H4 (cell line): ENCODE measurements around the gene PTPRE. TPM values are rescaled to one million over a fixed set of nuclear protein-coding genes. Genes with fewer than 3 reads are reported as not detected.

Experiments
- DNase-seq: peaks from one replicate; pipeline ENCODE4 v3.0.0-alpha.2; 2015; ENCODE audit warnings: low spot score
- total RNA-seq: library from RNA; depleted of rRNA; stranded (reverse); fragments of >200 nt; shearing (Covaris generic); gene quantifications from 2 replicates; pipeline ENCODE4 v1.2.3, GENCODE V29; 2014

The PTPRE gene
- total RNA-seq, 1 experiment from 2014 or later: 3.5 TPM

DNA sequence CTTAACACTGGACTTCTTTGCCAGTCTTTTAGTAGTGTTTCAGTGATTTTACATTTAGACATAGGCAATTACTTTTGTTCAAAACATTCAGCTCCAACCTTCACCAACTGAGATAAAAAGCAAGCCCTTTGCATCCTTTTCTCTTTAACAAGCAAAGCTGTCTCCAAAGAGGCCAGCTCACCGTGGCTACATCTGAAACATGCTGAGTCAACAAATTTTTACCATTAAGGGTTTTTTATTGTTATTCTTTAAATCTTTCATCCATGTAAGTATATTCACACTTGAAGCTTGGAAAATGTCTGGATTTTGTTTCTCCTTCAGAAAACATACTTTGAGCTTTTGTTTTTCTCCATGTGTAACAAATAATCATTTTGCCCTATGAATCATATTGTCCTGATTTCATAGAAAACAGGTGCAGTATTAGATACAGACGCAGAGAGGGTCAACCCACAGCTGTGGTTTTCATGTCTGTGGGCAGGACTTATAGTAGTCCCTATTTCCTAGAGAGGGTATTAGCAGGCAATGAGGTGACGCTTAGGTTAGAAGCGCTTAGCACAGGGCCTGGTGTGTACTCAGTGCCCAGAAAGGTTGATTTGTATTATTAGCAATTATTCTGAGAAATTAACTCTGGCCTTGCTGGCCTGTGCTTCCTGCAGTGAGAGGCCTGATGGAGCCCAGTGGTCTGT is 119.9 kb downstream of the PTPRE start:
- DNase-seq: no peak

DNA sequence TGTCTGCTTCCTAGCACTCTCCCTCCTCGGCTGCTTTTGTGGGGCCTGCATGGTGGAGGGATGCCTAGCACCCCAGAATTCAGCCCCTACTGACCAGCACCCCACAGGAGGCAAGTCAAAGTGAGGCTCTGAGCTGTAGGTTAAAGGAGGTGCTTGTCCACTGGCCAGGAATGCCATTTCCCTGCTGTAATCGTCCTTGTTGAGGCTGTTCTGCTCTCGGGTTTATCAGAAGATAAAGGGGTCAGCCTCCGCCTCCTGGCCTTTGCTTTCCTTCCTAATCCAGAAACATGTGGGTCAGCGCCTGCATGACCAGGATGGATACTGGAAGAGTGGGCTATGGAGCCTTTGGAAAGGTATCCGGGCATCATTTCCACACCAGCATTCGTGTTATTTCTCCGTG is 120.4 kb downstream of the PTPRE start:
- no peak for DNase-seq

DNA sequence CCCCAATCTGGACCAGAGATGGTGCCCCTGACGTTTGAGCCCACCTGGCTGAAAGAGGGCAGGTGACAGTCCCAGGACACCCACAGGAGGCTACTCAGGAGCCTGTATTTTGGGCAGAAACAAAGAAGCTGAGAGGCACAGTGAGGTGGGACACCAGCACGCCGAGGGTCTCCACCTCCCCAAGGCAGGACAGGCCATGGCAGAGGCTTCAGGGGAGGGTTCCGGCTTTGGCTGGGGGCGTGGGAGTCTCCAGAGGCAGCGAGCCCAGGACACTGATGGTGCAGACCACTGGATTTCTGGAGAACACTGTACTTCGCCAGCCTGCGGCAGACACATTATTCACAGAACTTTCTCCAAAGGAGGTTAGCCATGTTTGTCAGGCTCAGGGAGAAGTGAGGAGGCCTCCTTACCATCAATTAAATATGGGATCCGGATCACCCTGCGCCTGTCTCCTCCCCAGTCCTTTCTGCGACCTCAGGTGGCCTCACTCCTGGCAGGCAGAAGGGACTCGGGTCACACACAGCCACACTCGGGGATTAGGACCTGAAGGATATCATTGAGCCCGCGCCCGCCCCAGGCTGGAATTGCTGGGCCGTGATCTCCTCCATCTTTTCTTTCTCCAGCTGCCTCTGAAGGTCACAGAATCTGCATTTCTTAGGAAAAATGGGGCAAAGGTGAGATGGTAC is 121.1 kb downstream of the PTPRE start:
- DNase-seq: no peak

DNA sequence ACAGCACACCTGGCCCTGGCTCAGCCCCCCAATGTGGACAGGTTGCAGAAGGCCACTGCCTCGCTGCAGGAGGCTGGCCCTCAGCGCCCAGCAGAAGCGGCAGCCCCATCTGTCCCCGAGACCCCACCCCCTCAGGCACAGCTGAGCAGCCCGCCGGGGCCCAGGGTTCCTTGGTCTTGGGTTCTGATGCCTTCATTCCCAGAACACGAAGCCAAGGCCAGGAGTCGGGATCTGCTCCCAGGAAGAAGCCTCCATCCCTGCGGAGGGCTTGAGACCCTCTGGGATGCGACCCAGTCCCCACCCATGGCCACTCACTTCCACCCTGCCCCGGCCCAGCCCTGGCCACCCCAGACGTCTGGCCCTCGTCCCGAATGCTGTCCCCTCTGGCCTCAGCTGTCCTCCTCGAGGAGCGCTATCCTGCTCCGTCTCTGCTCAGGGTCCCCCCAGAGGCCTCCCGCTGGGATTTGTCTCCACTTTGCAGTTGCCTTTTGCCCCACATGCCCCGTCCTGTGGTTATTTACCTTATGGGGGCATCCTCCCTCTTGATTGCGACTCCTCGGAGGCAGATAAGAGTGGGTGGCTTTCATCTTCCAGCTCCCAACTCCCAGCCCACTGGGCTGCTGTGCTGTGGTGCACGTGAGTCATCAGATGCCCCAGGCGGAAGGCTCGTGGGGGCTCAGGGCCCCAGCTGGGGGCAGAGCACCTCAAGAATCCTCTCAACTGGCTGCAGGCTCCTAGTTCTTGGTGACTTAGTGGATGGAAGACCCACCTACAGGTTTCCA is 121.8 kb downstream of the PTPRE start:
- no peak for DNase-seq

DNA sequence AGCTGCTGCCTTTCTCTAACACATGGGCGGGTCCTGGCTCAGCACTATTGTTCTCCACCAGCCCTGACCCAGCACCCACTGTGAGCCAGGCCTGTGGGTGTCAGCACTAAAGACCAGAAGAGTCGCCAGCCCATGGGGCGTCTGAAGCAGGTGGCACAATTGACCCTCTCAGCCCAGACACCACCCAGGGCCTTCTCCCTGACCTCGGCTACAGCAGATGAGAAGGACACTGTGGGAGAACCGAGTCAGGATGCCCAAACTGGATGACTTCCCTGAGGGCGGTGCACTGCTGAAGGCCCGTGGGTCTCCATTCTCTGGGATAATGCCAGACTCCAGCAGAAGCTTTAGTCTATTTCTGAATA is 122.4 kb downstream of the PTPRE start:
- DNase-seq: no peak

DNA sequence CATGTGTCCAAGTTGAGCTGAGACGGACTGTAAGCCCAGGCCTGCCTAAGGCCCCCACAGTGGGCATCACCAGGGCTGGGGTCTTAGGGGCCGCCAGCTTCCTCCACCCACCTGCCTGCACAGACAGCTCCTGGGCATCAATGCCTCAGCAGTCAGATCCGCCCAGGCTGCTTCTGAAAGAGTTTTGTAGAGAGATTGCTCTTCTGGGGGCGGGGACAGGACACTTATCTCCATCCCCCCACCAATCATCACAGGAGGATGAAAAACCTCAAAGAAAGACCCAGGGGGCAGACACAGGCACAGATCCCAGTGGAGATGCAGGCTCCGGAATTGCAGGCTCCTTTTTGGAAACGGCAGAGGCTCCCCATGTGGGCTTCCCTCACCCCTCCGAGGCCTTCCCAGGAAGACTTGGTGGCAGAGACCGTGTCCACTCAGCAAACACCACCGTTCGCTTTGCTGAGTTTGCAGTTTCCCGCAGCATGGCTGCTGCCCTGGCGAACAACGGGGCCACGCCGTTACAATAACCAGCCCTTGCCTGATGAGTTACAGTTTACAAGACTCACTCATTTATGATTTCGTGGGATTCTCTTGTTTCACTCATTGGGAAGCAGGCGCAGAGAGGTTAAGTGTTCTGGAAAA is 122.9 kb downstream of the PTPRE start:
- DNase-seq: no peak

DNA sequence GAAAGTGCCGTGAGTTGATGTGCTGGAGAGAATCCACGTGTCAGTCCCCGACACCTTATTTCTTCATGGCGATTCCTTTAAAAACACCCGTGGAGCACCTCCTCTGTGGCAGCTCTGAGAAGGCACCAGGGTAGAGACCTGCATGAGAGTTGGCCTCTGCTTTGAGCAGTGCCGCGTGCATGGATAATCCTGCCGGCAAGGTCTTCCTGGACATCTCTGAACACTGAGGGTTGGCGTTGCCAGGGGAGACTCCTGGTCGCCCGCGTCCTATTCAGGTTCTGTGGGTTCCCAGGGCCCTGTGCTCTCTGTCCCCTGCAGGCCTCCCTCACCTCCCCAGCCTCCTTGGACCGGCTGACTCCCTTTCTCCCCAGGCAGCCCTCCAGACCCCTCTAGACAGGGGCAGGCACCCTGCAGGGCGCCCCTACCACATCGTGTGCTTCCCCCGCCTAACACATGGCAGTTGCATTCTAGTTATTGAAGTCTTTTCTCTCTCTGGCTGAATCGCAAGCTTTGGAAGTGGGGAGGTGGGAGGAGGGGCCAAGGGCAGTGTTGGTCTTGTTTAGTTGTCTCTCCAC is 123.7 kb downstream of the PTPRE start:
- DNase-seq: no peak

DNA sequence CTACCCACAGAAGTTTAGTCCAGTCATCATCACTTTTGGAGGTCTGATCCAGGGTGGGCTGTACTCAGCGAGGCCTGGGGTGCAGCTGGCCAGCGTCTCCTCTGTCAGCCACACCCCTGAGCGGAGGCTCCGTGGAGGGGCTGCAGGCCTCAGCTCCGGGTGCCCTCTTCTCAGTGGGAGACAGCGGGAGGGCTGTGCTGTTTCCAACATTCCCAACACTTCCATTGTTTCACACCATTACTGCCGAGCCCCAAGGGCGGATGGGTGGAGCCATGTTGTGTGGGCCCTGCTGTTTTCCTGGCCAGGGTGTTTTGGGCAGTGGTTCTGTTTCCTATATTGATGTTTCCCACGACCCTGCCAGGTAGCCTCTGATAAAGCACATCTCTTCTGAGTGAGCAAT is 124.3 kb downstream of the PTPRE start:
- no peak for DNase-seq

DNA sequence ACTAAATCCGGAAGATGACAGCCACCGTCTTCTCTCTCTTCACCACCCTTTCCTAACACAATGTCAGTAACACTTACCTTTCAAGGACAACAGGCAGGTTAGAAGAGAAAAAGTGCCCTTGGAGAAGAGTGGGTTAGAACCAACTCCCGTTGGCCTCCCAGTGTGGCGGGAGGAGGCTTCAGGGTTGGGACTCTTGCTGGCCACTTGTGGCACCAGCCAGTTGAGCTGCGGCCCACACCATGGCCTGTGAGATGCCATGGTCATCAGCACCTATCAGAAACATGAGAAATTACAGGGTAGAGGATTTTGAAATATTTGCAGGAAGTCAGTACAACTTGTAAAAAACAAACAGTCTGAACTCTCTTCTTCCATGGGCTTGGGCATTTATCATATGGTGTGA is 125.6 kb downstream of the PTPRE start:
- DNase-seq: no peak

DNA sequence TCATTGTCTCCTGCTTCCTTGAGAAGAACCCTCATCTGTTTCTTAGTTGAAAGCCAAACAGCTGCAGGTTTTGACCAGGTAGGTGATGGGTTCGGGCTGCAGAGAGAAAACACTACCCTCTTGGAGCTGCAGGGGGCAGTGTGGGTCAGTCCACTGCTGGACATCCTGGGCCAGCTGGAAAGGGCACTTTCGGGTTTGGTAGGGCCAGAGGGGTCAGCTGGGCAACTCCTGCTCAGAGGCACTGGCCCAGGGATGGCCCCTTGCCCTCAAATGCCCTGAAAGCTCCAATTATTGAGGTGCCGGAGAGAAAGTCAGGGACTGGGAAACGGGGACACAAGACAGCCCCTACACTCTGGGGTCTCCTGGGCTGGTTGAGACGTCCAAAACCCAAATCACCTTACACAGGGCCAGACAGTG is 128.7 kb downstream of the PTPRE start:
- DNase-seq: no peak

DNA sequence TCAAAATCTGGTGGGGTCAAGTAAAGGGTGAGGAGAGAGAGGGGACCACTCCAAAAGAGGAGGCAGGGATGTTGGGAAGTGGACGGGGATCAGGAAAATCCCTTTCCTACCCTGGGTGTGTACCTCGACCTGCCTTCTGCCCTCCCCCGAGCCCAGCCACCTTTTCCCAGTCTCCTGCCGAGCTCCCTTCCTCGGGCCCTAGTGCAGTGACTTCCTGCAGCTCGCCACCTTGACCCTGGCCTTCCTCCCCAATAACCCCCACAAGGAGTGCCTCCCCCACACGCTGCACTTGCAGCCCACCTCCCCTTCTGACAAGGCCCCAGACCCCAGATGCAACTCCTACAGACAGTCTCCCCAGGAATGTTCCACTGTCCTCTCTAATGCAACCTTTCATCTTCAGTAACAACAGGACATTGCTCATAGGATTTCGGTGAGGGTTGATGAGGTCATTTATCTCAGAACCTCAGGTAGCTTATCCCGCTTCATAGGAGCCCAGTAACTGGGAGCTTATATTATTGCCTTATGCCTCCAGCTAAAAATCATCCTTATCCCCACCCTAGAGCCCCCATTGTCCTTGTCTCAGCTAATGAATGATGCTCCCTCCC is 129.2 kb downstream of the PTPRE start:
- no peak for DNase-seq

DNA sequence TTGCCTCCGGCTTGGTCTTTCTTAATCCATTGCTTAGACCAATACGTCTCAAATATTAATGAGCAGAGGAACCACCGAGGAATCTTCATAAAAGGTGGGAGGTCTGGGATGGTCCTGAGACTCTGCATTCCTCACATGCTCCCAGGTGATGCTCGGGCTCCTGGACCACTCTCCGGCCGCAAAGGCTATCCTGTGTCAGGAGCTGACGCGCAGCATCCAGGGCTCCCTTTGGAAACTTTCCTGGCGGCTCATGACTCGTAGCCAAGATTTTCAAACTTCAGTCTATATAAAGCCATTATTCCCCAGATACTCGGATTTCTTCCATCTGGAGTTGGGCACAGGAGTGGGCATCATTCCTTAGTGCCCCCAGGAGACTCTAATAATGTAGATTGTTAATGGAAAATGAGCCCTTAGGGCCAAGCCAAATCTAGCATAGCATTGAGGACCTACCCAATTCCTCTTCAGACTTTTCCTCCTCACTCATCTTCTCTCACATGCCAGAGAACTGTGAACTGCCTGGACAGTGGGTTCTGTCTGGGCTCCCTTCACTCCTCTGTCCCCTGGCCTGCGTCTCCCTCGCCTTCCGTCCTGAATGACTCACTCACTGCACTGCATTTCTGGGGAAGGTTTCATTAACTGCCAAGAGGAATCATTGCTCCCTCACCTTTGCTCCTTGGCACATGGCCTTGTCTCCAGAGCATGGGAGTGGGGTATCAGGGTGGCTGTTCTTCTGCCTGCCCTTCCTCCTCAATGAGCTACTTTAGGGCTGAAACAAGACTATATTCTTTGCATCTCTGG is 130.0 kb downstream of the PTPRE start:
- DNase-seq: no peak

DNA sequence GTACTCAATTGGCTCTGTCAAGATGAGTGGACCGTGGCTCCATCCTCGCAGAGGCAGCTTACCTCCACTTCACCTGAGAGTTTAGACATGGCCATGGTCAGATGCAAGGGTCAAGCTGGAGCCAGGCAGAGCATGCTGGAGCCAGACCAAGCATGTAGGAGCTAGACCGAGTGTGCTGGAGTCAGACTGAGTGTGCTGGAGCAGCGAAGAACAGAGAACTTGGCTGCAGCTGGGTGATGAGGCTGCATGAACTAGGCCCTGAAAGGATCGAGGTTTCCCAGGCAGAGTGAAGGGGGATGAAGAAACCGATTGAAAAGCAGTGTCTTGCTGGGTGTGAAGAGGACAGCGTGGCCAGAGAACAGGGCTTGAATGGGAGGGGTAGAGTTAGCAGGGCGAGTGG is 133.2 kb downstream of the PTPRE start:
- DNase-seq: no peak

DNA sequence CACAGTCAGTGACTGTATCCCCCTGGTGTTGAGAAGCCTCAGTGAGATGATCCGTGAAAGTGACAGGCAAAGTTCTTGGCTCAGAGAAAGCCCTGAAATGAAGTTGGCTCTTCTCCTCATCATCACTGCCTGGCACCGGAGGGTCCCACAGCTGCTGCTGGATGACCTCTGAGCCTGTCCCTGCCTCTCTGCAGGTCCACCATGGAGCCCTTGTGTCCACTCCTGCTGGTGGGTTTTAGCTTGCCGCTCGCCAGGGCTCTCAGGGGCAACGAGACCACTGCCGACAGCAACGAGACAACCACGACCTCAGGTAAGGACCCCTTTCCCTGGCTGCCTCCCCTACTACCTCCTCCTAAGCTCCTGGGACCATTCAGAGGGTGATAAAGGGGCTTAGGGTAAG is 133.8 kb downstream of the PTPRE start:
- no peak for DNase-seq

DNA sequence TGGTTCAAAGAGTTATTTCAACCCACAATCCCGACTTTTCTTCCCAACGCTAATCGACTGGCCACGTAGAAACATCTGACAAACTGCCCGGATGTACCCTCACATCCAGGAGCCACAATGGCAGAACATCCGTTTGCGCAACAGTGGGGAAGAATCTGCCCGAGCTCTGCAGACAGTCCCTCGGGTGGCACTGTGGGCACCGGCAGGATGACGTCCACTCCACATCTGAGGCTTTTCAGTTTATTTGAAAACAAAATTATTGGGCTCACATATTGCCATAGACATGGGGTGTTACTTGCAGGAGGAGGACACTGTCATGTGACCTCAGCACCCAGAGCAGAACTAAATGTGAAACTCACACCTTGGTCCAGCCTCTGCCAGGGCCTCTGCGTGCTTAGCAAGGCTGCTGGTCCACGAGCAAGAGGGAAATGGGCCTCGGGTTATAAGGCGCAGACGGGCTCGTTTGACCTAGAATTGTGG is 135.3 kb downstream of the PTPRE start:
- no peak for DNase-seq

DNA sequence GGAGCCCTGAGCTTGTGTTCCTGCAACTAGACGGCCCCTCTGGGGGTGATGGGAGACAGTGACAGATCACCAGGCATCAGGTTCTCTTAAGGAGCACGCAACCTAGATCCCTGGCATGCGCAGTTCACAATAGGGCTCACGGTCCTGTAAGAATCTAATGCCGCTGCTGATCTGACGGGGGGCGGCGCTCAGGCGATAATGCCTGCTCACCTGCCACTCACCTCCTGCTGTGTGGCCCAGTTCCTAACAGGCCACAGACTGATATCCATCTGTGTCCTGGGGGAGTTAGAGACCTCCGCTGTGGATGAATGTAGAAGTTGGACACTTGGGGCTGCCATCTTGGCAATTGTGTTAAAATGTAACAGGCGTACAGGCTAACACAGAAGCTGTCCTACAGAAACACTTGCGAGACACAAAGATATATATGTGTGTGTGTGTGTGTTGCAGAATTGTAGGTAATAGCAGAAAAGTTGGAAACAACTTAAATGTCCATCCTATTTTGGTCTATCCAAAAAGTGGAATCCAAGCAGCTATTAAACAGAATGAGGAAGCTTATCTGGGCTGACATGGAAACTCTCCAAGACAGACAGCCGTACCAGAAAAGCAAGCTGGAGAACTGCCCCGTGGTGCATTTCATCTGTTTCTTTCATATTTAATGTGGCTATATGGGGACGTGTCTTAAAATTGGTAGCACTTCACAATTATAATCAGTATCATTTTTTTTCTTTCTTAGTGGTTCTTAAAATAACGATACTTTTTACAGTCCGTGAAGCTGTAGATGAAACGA is 136.5 kb downstream of the PTPRE start:
- DNase-seq: no peak

DNA sequence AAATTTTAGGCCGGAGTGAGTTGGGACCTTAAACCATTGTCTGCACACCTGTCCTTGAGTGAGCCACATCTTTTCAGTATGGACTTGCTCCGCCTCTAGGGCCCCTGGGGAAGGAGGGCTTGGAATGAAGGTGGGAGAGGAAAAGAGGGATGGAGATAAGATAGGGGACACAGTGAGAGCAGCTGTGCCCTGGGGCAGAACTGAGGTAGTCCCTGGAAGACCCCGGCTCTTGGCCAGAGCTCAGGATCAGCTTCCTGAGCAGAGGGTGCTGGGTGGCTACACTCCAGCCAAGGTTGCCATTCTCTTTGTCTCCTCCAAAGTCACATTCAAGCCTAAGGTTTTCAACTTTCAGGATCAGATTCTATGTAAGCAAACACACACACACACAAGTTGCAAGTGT is 137.3 kb downstream of the PTPRE start:
- DNase-seq: no peak

DNA sequence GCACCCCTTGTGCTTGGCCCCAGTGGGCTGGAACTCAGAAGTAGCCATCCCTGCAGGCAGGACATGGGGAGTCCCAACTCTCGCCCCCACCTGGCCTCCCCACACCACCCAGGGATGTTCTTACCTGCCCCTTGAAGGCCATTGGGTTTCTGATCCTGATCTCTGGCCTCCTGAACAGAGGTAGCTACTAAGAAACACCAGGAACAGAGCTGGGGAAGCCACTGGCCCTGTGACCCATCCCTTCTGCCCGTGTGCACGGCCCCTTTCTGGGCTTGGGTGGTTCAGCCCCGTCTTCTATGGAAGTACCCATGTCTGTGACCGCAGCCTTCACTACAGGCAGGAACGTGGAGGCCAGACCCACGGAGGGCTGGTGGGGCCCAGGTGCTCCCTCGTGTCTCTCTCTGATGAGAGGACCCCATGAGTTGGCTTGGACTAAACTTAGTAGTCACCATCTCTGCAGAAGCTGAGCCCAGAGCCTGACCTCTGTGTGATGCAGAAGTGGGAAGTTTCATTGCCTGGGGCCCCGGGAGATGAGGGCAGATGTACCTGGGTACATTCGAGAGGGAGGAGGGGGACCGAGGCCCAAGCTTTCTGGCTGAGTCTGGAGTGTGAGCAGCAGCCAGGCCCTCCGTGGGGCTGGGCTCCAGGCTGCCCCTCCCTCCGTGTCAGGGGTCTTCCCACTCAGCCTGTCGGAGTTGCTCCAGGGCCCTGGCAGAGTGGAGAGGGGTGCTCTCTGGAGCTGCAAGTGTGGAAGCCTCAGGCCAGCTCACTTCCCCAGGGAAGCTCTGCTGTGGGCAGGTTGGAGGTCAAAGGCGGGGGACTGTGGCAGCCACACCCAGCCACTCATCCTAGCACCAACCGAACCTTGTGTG is 138.3 kb downstream of the PTPRE start:
- no peak for DNase-seq

DNA sequence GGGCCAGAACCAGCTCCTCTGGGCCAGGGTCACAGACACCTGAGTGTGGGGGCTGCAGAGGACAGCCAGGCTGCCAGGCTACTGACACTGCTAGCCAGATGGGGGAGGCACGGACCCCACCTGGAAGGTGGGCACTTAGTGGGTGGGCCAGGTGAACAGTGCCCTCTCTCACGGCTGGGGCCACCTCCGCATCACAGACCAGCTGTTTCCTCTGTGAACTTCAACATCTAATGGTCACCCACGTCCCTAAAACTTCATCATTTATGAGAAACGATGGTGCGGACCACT is 138.9 kb downstream of the PTPRE start:
- no peak for DNase-seq
